Measurements from ENCODE around the gene YWHAH. TPM values are rescaled to one million over a fixed set of nuclear protein-coding genes. Genes with fewer than 3 reads are reported as not detected.
A peak's percentile ranks its signal among the peaks of the same experiment; 100 is the strongest.

Gene YWHAH
- polyA plus RNA-seq, 4 donors = 60.4 to 99.1 (median 89.8) TPM

- 15 to 65% (median 27%) methylated on average over 1 of the region's 1 CpG for WGBS, 3 donors
- H3K27me3 ChIP-seq (ENCODE audit: control insufficient read depth in 3 of 3, insufficient read depth in 3 of 3, low read length in 3 of 3) = no peaks in the 10 kb centered on the region
- peak; percentile 89 to 94 for DNase-seq
These were observed 42.9 kb downstream of the YWHAH start for GRCh38 chr22:31987218-31987617.

GRCh38 chr22:31991102-31991839 is 46.9 kb downstream of the YWHAH start:
- no peaks in the 10 kb centered on the region for H3K9me3 ChIP-seq (ENCODE audit: control insufficient read depth in 2 of 2, insufficient read depth in 1 of 2, low read depth in 1 of 2, low read length in 1 of 2)
- FAIRE-seq (no peak), DNase-seq (no peak)
- no peak overlapping the region for H3K4me3 ChIP-seq (ENCODE audit: low read depth in 1 of 3, low read length in 3 of 3)
- no peaks in the 10 kb centered on the region for H3K36me3 ChIP-seq (ENCODE audit: control insufficient read depth in 3 of 3, insufficient read depth in 2 of 3, low read depth in 1 of 3, low read length in 3 of 3)
- WGBS, 3 donors = 88 to 97% (median 91%) methylated on average over 4 of the region's 4 CpGs
- no peak overlapping the region for H3K27ac ChIP-seq (ENCODE audit: low read depth in 1 of 3, low read length in 2 of 3)
- H3K4me1 ChIP-seq (ENCODE audit: control insufficient read depth in 3 of 3, insufficient read depth in 2 of 3, low read depth in 1 of 3, low read length in 2 of 3) = peaks cover 0 to 38% (median 3%) of the 10 kb centered on the region in 3 donors
- H3K27me3 ChIP-seq (ENCODE audit: control insufficient read depth in 3 of 3, insufficient read depth in 3 of 3, low read length in 3 of 3) = no peaks in the 10 kb centered on the region

More at GRCh38 chr22:31987218-31987617, 42.9 kb downstream of the YWHAH start:
- FAIRE-seq = no peak
- no peaks in the 10 kb centered on the region for H3K9me3 ChIP-seq (ENCODE audit: control insufficient read depth in 2 of 2, insufficient read depth in 1 of 2, low read depth in 1 of 2, low read length in 1 of 2)
- no peak overlapping the region for H3K4me3 ChIP-seq (ENCODE audit: low read depth in 1 of 3, low read length in 3 of 3)
- H3K36me3 ChIP-seq (ENCODE audit: control insufficient read depth in 3 of 3, insufficient read depth in 2 of 3, low read depth in 1 of 3, low read length in 3 of 3) = no peaks in the 10 kb centered on the region
- H3K27ac ChIP-seq (ENCODE audit: low read depth in 1 of 3, low read length in 2 of 3) = peak overlapping the region in 2 of 3 donors; percentile 54 to 80
- peaks cover 0 to 65% (median 3%) of the 10 kb centered on the region in 3 donors for H3K4me1 ChIP-seq (ENCODE audit: control insufficient read depth in 3 of 3, insufficient read depth in 2 of 3, low read depth in 1 of 3, low read length in 2 of 3)

- FAIRE-seq (no peak), DNase-seq (no peak)
- 83 to 87% (median 85%) methylated on average over 3 of the region's 3 CpGs for WGBS, 3 donors
- Histone ChIP-seq H3K4me3 (ENCODE audit: low read depth in 1 of 3, low read length in 3 of 3) (no peak overlapping the region), H3K27ac (ENCODE audit: low read depth in 1 of 3, low read length in 2 of 3) (no peak overlapping the region), H3K27me3 (ENCODE audit: control insufficient read depth in 3 of 3, insufficient read depth in 3 of 3, low read length in 3 of 3) (no peaks in the 10 kb centered on the region), H3K36me3 (ENCODE audit: control insufficient read depth in 3 of 3, insufficient read depth in 2 of 3, low read depth in 1 of 3, low read length in 3 of 3) (no peaks in the 10 kb centered on the region), H3K9me3 (ENCODE audit: control insufficient read depth in 2 of 2, insufficient read depth in 1 of 2, low read depth in 1 of 2, low read length in 1 of 2) (no peaks in the 10 kb centered on the region), H3K4me1 (ENCODE audit: control insufficient read depth in 3 of 3, insufficient read depth in 2 of 3, low read depth in 1 of 3, low read length in 2 of 3) (peaks cover 0 to 27% (median 3%) of the 10 kb centered on the region in 3 donors)
These were observed 50.7 kb downstream of the YWHAH start for GRCh38 chr22:31995046-31995445.

- no peak overlapping the region for H3K4me3 ChIP-seq (ENCODE audit: low read depth in 1 of 3, low read length in 3 of 3)
- WGBS, 3 donors = 45 to 66% (median 58%) methylated on average over 3 of the region's 3 CpGs
- DNase-seq = no peak
- no peak for FAIRE-seq
- H3K9me3 ChIP-seq (ENCODE audit: control insufficient read depth in 2 of 2, insufficient read depth in 1 of 2, low read depth in 1 of 2, low read length in 1 of 2) = no peaks in the 10 kb centered on the region
- H3K36me3 ChIP-seq (ENCODE audit: control insufficient read depth in 3 of 3, insufficient read depth in 2 of 3, low read depth in 1 of 3, low read length in 3 of 3) = no peaks in the 10 kb centered on the region
- no peaks in the 10 kb centered on the region for H3K27me3 ChIP-seq (ENCODE audit: control insufficient read depth in 3 of 3, insufficient read depth in 3 of 3, low read length in 3 of 3)
- peaks cover 0 to 20% (median 2%) of the 10 kb centered on the region in 3 donors for H3K4me1 ChIP-seq (ENCODE audit: control insufficient read depth in 3 of 3, insufficient read depth in 2 of 3, low read depth in 1 of 3, low read length in 2 of 3)
- H3K27ac ChIP-seq (ENCODE audit: low read depth in 1 of 3, low read length in 2 of 3) = no peak overlapping the region
These were observed 51.5 kb downstream of the YWHAH start for GRCh38 chr22:31995807-31996206.

GRCh38 chr22:31998784-31999385 is 54.5 kb downstream of the YWHAH start:
- peaks cover 0 to 14% (median 2%) of the 10 kb centered on the region in 3 donors for H3K4me1 ChIP-seq (ENCODE audit: control insufficient read depth in 3 of 3, insufficient read depth in 2 of 3, low read depth in 1 of 3, low read length in 2 of 3)
- FAIRE-seq = peak; percentile 10
- peak; percentile 76 to 87 for DNase-seq
- H3K27me3 ChIP-seq (ENCODE audit: control insufficient read depth in 3 of 3, insufficient read depth in 3 of 3, low read length in 3 of 3) = no peaks in the 10 kb centered on the region
- no peak overlapping the region for H3K4me3 ChIP-seq (ENCODE audit: low read depth in 1 of 3, low read length in 3 of 3)
- WGBS, 3 donors = 22 to 59% (median 25%) methylated on average over 3 of the region's 3 CpGs
- H3K27ac ChIP-seq (ENCODE audit: low read depth in 1 of 3, low read length in 2 of 3) = peak overlapping the region in 2 of 3 donors; percentile 56 to 66
- H3K36me3 ChIP-seq (ENCODE audit: control insufficient read depth in 3 of 3, insufficient read depth in 2 of 3, low read depth in 1 of 3, low read length in 3 of 3) = no peaks in the 10 kb centered on the region
- H3K9me3 ChIP-seq (ENCODE audit: control insufficient read depth in 2 of 2, insufficient read depth in 1 of 2, low read depth in 1 of 2, low read length in 1 of 2) = no peaks in the 10 kb centered on the region

DNA sequence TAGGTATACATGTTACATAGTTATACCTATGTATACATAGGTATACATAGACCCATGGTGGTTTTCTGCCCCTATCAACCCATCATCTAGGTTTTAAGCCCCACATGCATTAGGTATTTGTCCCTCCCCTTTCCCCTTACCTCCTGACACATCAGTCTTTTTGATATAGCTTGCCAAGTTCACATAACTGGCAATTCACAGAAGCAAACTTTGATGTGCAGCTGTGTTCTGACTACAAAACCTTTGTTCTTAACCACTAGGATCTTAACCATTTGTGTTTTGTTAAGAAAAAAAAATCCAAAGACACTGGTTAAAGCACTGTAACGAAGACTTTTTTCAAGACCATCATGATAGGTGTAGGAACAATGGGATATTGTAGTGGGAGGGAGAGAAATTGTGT is 55.8 kb downstream of the YWHAH start:
- H3K36me3 ChIP-seq (ENCODE audit: control insufficient read depth in 3 of 3, insufficient read depth in 2 of 3, low read depth in 1 of 3, low read length in 3 of 3) = no peaks in the 10 kb centered on the region
- DNase-seq = no peak
- H3K27me3 ChIP-seq (ENCODE audit: control insufficient read depth in 3 of 3, insufficient read depth in 3 of 3, low read length in 3 of 3) = no peaks in the 10 kb centered on the region
- FAIRE-seq = no peak
- WGBS, 3 donors = 40 to 65% (median 60%) methylated on average over 1 of the region's 1 CpG
- no peak overlapping the region for H3K4me3 ChIP-seq (ENCODE audit: low read depth in 1 of 3, low read length in 3 of 3)
- peaks cover 0 to 18% (median 2%) of the 10 kb centered on the region in 3 donors for H3K4me1 ChIP-seq (ENCODE audit: control insufficient read depth in 3 of 3, insufficient read depth in 2 of 3, low read depth in 1 of 3, low read length in 2 of 3)
- H3K9me3 ChIP-seq (ENCODE audit: control insufficient read depth in 2 of 2, insufficient read depth in 1 of 2, low read depth in 1 of 2, low read length in 1 of 2) = no peaks in the 10 kb centered on the region
- H3K27ac ChIP-seq (ENCODE audit: low read depth in 1 of 3, low read length in 2 of 3) = no peak overlapping the region

- no peak for FAIRE-seq
These were observed 61.1 kb downstream of the YWHAH start for GRCh38 chr22:32005453-32005852.

More at GRCh38 chr22:32005453-32005852, 61.1 kb downstream of the YWHAH start:
- Histone ChIP-seq H3K4me3 (ENCODE audit: low read depth in 1 of 3, low read length in 3 of 3) (no peak overlapping the region), H3K4me1 (ENCODE audit: control insufficient read depth in 3 of 3, insufficient read depth in 2 of 3, low read depth in 1 of 3, low read length in 2 of 3) (peaks cover 0 to 15% (median 1%) of the 10 kb centered on the region in 3 donors), H3K27ac (ENCODE audit: low read depth in 1 of 3, low read length in 2 of 3) (peak overlapping the region in 2 of 3 donors; percentile 20 to 64), H3K36me3 (ENCODE audit: control insufficient read depth in 3 of 3, insufficient read depth in 2 of 3, low read depth in 1 of 3, low read length in 3 of 3) (no peaks in the 10 kb centered on the region), H3K9me3 (ENCODE audit: control insufficient read depth in 2 of 2, insufficient read depth in 1 of 2, low read depth in 1 of 2, low read length in 1 of 2) (no peaks in the 10 kb centered on the region), H3K27me3 (ENCODE audit: control insufficient read depth in 3 of 3, insufficient read depth in 3 of 3, low read length in 3 of 3) (no peaks in the 10 kb centered on the region)
- DNase-seq = peak; percentile 63 to 82
- 25 to 55% (median 30%) methylated on average over 1 of the region's 1 CpG for WGBS, 3 donors
